K562 (cell line): ENCODE measurements around the gene PDE1C. TPM values are rescaled to one million over a fixed set of nuclear protein-coding genes. Genes with fewer than 3 reads are reported as not detected.

Source experiments
- ATAC-seq: fragments of 200-7000 bp; cut with Tn5 transposase; 3 replicates; pipeline ENCODE4 v1.9.1; 2020; ENCODE audit warnings: moderate library complexity
- BruUV-seq: library from RNA; stranded (reverse); fragments of 400-500 nt; replicated peaks from 2 replicates; lab custom pipeline; 2021; lab: Mats Ljungman, UMichigan
- CTCF ChIA-PET: fragments of 300-600 bp; formaldehyde crosslinking; extraction: SDS; loops from one replicate; lab custom pipeline; 2021; ENCODE audit warnings: low intra/inter-chr PET ratio; lab: Yijun Ruan, JAX
- POLR2A ChIA-PET: fragments of 300-600, 350-650 bp; sonication (Branson Sonifier 250); formaldehyde crosslinking; extraction: SDS; loops from one replicate; lab custom pipeline; 2021; ENCODE audit warnings: antibody characterized with exemption, inconsistent platforms; lab: Yijun Ruan, JAX
- DNase-seq, 4 experiments: peaks; one replicate each; pipeline versions ENCODE4 v3.0.0 to v3.0.0-alpha.2; 2011 to 2018; ENCODE audit warnings: low spot score in 3 of 4, mixed read lengths in 3 of 4; ENCODE audit errors: extremely low read depth in 1 of 4
- FAIRE-seq: peaks from 2 replicates; lab custom pipeline; 2011; peaks lifted over from hg19 to GRCh38; lab: Jason Lieb, UNC
- H2AFZ ChIP-seq: 2 replicates; pipeline ENCODE4 v1.6.0; 2011; ENCODE audit warnings: low read depth, low read length, control low read depth, inconsistent platforms
- H3K27ac ChIP-seq: fragments of 200-600 bp; 3 replicates; pipeline ENCODE4 v1.8.0; 2011; ENCODE audit warnings: low read depth, mild to moderate bottlenecking, control low read depth, inconsistent platforms, low read length, moderate library complexity, mixed read lengths; ENCODE audit errors: extremely low read depth
- H3K27me3 ChIP-seq, 2 experiments: fragments of 300-600 bp in 1 of 2; 2 replicates in 1 of 2; 3 replicates in 1 of 2; pipeline versions ENCODE4 v1.6.0 to v1.8.0; 2011; ENCODE audit warnings: inconsistent platforms in 2 of 2, low read length in 2 of 2, mild to moderate bottlenecking in 1 of 2, mixed read lengths in 1 of 2, moderate library complexity in 1 of 2; ENCODE audit not compliant: control insufficient read depth in 2 of 2, insufficient read depth in 2 of 2
- H3K36me3 ChIP-seq: fragments of 300-600 bp; 3 replicates; pipeline ENCODE4 v1.8.0; 2011; ENCODE audit warnings: mild to moderate bottlenecking, low read length, inconsistent platforms; ENCODE audit not compliant: control insufficient read depth, insufficient read depth
- H3K4me1 ChIP-seq, 2 experiments: fragments of 200-600 bp in 1 of 2; replicated peaks in 1 of 2; 2 replicates in 1 of 2; 3 replicates in 1 of 2; pipeline versions ENCODE4 v1.5.1 to v1.8.0; 2011; ENCODE audit warnings: inconsistent platforms in 2 of 2, low read length in 2 of 2, mild to moderate bottlenecking in 1 of 2, mixed read lengths in 1 of 2, moderate library complexity in 1 of 2; ENCODE audit not compliant: control insufficient read depth in 2 of 2, insufficient read depth in 2 of 2
- H3K4me2 ChIP-seq: 2 replicates; pipeline ENCODE4 v1.6.1; 2011; ENCODE audit warnings: low read length, control low read depth, inconsistent platforms, mixed read lengths; ENCODE audit not compliant: insufficient read depth
- H3K4me3 ChIP-seq: fragments of 200-600 bp; sonication (generic), shearing (Covaris generic); 2 replicates; pipeline ENCODE4 v1.5.1; 2016; ENCODE audit warnings: control low read depth, inconsistent platforms
- H3K79me2 ChIP-seq: fragments of 200-600 bp; 3 replicates; pipeline ENCODE4 v1.8.0; 2011; ENCODE audit warnings: low read length, inconsistent platforms; ENCODE audit not compliant: control insufficient read depth, insufficient read depth
- H3K9ac ChIP-seq, 2 experiments: 2 replicates each; pipeline versions ENCODE4 v1.6.0 to v1.6.1; 2011; ENCODE audit warnings: low read depth in 2 of 2, low read length in 2 of 2, control low read depth in 1 of 2, inconsistent platforms in 1 of 2, mild to moderate bottlenecking in 1 of 2, mixed read lengths in 1 of 2; ENCODE audit not compliant: insufficient read depth in 1 of 2
- H3K9me1 ChIP-seq: one replicate; pipeline ENCODE4 v1.6.0; 2011; ENCODE audit warnings: inconsistent platforms, mild to moderate bottlenecking, low read length, moderate library complexity; ENCODE audit not compliant: control insufficient read depth, insufficient read depth
- H3K9me3 ChIP-seq: replicated peaks from 2 replicates; pipeline ENCODE4 v1.5.1; 2011; ENCODE audit warnings: low read depth, low read length, inconsistent platforms; ENCODE audit not compliant: control insufficient read depth, insufficient read depth
- H4K20me1 ChIP-seq: replicated peaks from 2 replicates; pipeline ENCODE4 v1.6.1; 2011; ENCODE audit warnings: low read length, inconsistent platforms, mixed read lengths; ENCODE audit not compliant: control insufficient read depth, insufficient read depth
- CBX8 ChIP-seq: fragments of 200-600 bp; sonication (generic); IDR thresholded peaks from 2 replicates; pipeline ENCODE4 v1.6.1; 2012; ENCODE audit warnings: borderline replicate concordance, mixed run types, low read depth, mild to moderate bottlenecking, moderate library complexity, mixed read lengths, low read length, control low read depth, inconsistent platforms; ENCODE audit not compliant: poor library complexity, severe bottlenecking; ENCODE audit errors: extremely low read depth
- DACH1 ChIP-seq: fragments of 450-650 bp; IDR thresholded peaks from 2 replicates; pipeline ENCODE4 v1.6.1; 2018; ENCODE audit not compliant: partially characterized antibody
- HLTF ChIP-seq: fragments of 450-650 bp; IDR thresholded peaks from 2 replicates; pipeline ENCODE4 v1.6.1; 2016
- HMG20A ChIP-seq: fragments of 450-650 bp; formaldehyde crosslinking; conservative IDR thresholded peaks from 2 replicates; pipeline ENCODE4 v1.4.0; 2020; ENCODE audit warnings: mild to moderate bottlenecking, mixed read lengths
- HOMEZ ChIP-seq: fragments of 250-450 bp; sonication (Bioruptor Pico); IDR thresholded peaks from 2 replicates; pipeline ENCODE4 v1.4.0; 2020; ENCODE audit warnings: mild to moderate bottlenecking, moderate library complexity
- KHSRP ChIP-seq: fragments of 450-650 bp; IDR thresholded peaks from 2 replicates; pipeline ENCODE4 v1.6.1; 2017
- NFIC ChIP-seq: fragments of 450-650 bp; IDR thresholded peaks from 2 replicates; pipeline ENCODE4 v1.6.1; 2017; ENCODE audit warnings: mild to moderate bottlenecking, inconsistent platforms
- POLR2B ChIP-seq: fragments of 450-650 bp; IDR thresholded peaks from 2 replicates; pipeline ENCODE4 v1.6.1; 2018; ENCODE audit warnings: low read depth; ENCODE audit not compliant: partially characterized antibody
- PTRF ChIP-seq: fragments of 450-650 bp; IDR thresholded peaks from 2 replicates; pipeline ENCODE4 v1.6.1; 2016; ENCODE audit warnings: mild to moderate bottlenecking, missing genetic modification characterization, missing compliant biosample characterization
- RBBP5 ChIP-seq: fragments of 200-600 bp; sonication (generic); IDR thresholded peaks from 2 replicates; pipeline ENCODE4 v1.6.1; 2012; ENCODE audit warnings: borderline replicate concordance, mild to moderate bottlenecking, low read length, control low read depth, inconsistent platforms; ENCODE audit not compliant: insufficient read depth, poor library complexity, severe bottlenecking
- RBM39 ChIP-seq: fragments of 200-400 bp; formaldehyde crosslinking; optimal IDR thresholded peaks from 2 replicates; pipeline ENCODE3; 2018; ENCODE audit warnings: low read depth, low read length
- RFX5 ChIP-seq: IDR thresholded peaks from 2 replicates; pipeline ENCODE4 v1.6.1; 2011; ENCODE audit warnings: low read depth, mild to moderate bottlenecking, improper control_type of control experiment, low read length
- RFX7 ChIP-seq: fragments of 250-450 bp; sonication (Bioruptor Pico); IDR thresholded peaks from 2 replicates; pipeline ENCODE4 v1.5.1; 2021; ENCODE audit warnings: mild to moderate bottlenecking
- WGBS: fragments of 100-300 bp; shearing (Covaris generic); methylation state at CpG from one replicate; pipeline ENCODE4 v1.1.6; 2016; ENCODE audit warnings: low coverage, mixed read lengths; ENCODE audit not compliant: insufficient coverage; ENCODE audit errors: missing lambda C conversion rate; 5-methylcytosine and 5-hydroxymethylcytosine counted together
- in situ Hi-C: fragments of 300-500 bp; cut with MboI; formaldehyde crosslinking; loops from 4 replicates; pipeline ENCODE4 v1.15.0; 2018; ENCODE audit warnings: inconsistent platforms, mixed read lengths
- intact Hi-C: fragments of 100-400 bp; cut with micrococcal nuclease; formaldehyde crosslinking; loops from 2 replicates; pipeline ENCODE4 v1.14.2; 2022
- polyA plus RNA-seq, 8 experiments: library from polyadenylated mRNA; depleted of rRNA in 4 of 8; stranded (reverse) in 5 of 8; unstranded in 3 of 8; fragments of >200 nt; fragmentation: Nextera tagmentation in 2 of 8; fragmentation: Illumina TruSeq in 1 of 8; extraction: Ambion mirVana in 2 of 8; extraction: Trizol in 1 of 8; gene quantifications; 2 replicates each; pipeline versions ENCODE4 v1.2.1 to v1.2.3, GENCODE V29; 2011 to 2014; ENCODE audit warnings: inconsistent platforms in 1 of 8, missing spikeins in 1 of 8
- total RNA-seq, 7 experiments: library from RNA; depleted of rRNA in 6 of 7; stranded (reverse); fragments of >200 nt in 6 of 7; fragmentation: Illumina TruSeq in 2 of 7; extraction: Trizol in 2 of 7; gene quantifications; 2 replicates each; pipeline versions ENCODE4 v1.2.1 to v1.2.3, GENCODE V29; 2011 to 2021; ENCODE audit warnings: low replicate concordance in 1 of 7
- TF ChIP-seq, protein P1 (sequence below): sonication (generic); formaldehyde crosslinking; IDR thresholded peaks from 2 replicates; pipeline ENCODE4 v1.5.0; 2020; ENCODE audit warnings: missing genetic modification reagents
- TF ChIP-seq, protein P2 (sequence below): sonication (generic); formaldehyde crosslinking; IDR thresholded peaks from 2 replicates; pipeline ENCODE4 v1.9.0; 2022; ENCODE audit warnings: mild to moderate bottlenecking, missing genetic modification reagents

Gene PDE1C
- total and polyA plus RNA-seq, 9 of the 15 experiments (the other 6 are each of a cell fraction or from before 2014, with no cell fraction given) = under 0.01 to 0.01 TPM; not detected in 7

- no peak overlapping the region for H3K4me2 ChIP-seq
- no peak for TF ChIP-seq RBM39
- no peak for FAIRE-seq
- H3K36me3 ChIP-seq = no peaks in the 10 kb centered on the region
- intact Hi-C loops = no loop called here
- no peak overlapping the region for H3K4me3 ChIP-seq
- ChIA-PET POLR2A (no interaction called here), CTCF (no interaction called here)
- in situ Hi-C loops = no loop called here
- ATAC-seq = no peak
- H3K27me3 ChIP-seq = no peaks in the 10 kb centered on the region
- DNase-seq = no peak
- H3K9ac ChIP-seq = no peak overlapping the region
- H3K4me1 ChIP-seq = no peaks in the 10 kb centered on the region
- WGBS = 0% methylated on average over 4 of the region's 4 CpGs
- no peak overlapping the region for H2AFZ ChIP-seq
- no peak overlapping the region for H3K27ac ChIP-seq
- BruUV-seq = no TSS peak
- H3K9me1 ChIP-seq = no peaks in the 10 kb centered on the region
- no peaks in the 10 kb centered on the region for H3K79me2 ChIP-seq
- no peaks in the 10 kb centered on the region for H4K20me1 ChIP-seq
- no peaks in the 10 kb centered on the region for H3K9me3 ChIP-seq
Measured at GRCh38 chr7:31850601-31851000, 219.6 kb downstream of the PDE1C start.

- 0% methylated on average over 5 of the region's 5 CpGs for WGBS
- no peak for TF ChIP-seq NFIC
- no peak for TF ChIP-seq POLR2B
- TF ChIP-seq, protein P1, sequence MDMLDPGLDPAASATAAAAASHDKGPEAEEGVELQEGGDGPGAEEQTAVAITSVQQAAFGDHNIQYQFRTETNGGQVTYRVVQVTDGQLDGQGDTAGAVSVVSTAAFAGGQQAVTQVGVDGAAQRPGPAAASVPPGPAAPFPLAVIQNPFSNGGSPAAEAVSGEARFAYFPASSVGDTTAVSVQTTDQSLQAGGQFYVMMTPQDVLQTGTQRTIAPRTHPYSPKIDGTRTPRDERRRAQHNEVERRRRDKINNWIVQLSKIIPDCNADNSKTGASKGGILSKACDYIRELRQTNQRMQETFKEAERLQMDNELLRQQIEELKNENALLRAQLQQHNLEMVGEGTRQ (CRISPR knock-in tag) = no peak
- TF ChIP-seq PTRF = no peak
- TF ChIP-seq DACH1 = no peak
- TF ChIP-seq RFX5 = no peak
- no peak for TF ChIP-seq CBX8
- no peak for TF ChIP-seq KHSRP
- no peak for TF ChIP-seq HOMEZ (CRISPR knock-in tag)
- TF ChIP-seq RBBP5 = no peak
- TF ChIP-seq, protein P2, sequence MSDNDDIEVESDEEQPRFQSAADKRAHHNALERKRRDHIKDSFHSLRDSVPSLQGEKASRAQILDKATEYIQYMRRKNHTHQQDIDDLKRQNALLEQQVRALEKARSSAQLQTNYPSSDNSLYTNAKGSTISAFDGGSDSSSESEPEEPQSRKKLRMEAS (CRISPR knock-in tag) = no peak
- TF ChIP-seq RFX7 (CRISPR knock-in tag) = no peak
- no peak for TF ChIP-seq HLTF
- TF ChIP-seq HMG20A = no peak
- Histone ChIP-seq H3K79me2 (no peaks in the 10 kb centered on the region), H4K20me1 (no peaks in the 10 kb centered on the region), H3K27me3 (no peaks in the 10 kb centered on the region), H3K4me3 (no peak overlapping the region), H3K27ac (no peak overlapping the region), H3K9me3 (no peaks in the 10 kb centered on the region), H3K36me3 (no peaks in the 10 kb centered on the region), H3K4me2 (no peak overlapping the region), H2AFZ (no peak overlapping the region), H3K4me1 (no peaks in the 10 kb centered on the region), H3K9me1 (no peaks in the 10 kb centered on the region), H3K9ac (no peak overlapping the region)
- intact Hi-C loops (no loop called here), in situ Hi-C loops (no loop called here)
- POLR2A ChIA-PET = no interaction called here
- no TSS peak for BruUV-seq
- no peak for FAIRE-seq
- no peak for DNase-seq
- CTCF ChIA-PET = no interaction called here
- no peak for ATAC-seq
Measured at GRCh38 chr7:31850066-31850465, 220.1 kb downstream of the PDE1C start.
